GM12878 (cell line): ENCODE data around the gene TRNT1. TPM values are rescaled to one million over a fixed set of nuclear protein-coding genes. Genes with fewer than 3 reads are reported as not detected.

ENCODE experiments used
- EP300 ChIP-seq, 2 experiments: fragments of 150-350 bp in 1 of 2; IDR thresholded peaks; 2 replicates each; pipeline ENCODE4 v1.6.1; 2011 to 2012; ENCODE audit warnings: low read depth in 2 of 2, low read length in 2 of 2, borderline replicate concordance in 1 of 2, improper control_type of control experiment in 1 of 2, inconsistent platforms in 1 of 2; ENCODE audit not compliant: control insufficient read depth in 1 of 2
- KAT2A ChIP-seq: conservative IDR thresholded peaks from 2 replicates; pipeline ENCODE4 v1.6.1; 2011; ENCODE audit warnings: low read depth, low read length; ENCODE audit not compliant: control insufficient read depth
- MAX ChIP-seq: IDR thresholded peaks from 2 replicates; pipeline ENCODE4 v1.6.1; 2012; ENCODE audit warnings: low read depth, low read length, improper control_type of control experiment
- PBX3 ChIP-seq: IDR thresholded peaks from 2 replicates; pipeline ENCODE4 v1.6.1; 2011; ENCODE audit warnings: mild to moderate bottlenecking, low read depth, low read length, moderate library complexity; ENCODE audit not compliant: insufficient replicate concordance
- RAD51 ChIP-seq: fragments of 450-650 bp; IDR thresholded peaks from 2 replicates; pipeline ENCODE4 v1.6.1; 2016; ENCODE audit warnings: moderate library complexity, mild to moderate bottlenecking, inconsistent platforms
- SKIL ChIP-seq: fragments of 450-650 bp; IDR thresholded peaks from 2 replicates; pipeline ENCODE4 v1.6.1; 2017; ENCODE audit warnings: mild to moderate bottlenecking, low read depth, inconsistent platforms; ENCODE audit not compliant: poor library complexity, severe bottlenecking
- ZBTB11 ChIP-seq: fragments of 450-650 bp; formaldehyde crosslinking; IDR thresholded peaks from 2 replicates; pipeline ENCODE4 v1.5.0; 2022; ENCODE audit warnings: mild to moderate bottlenecking, missing genetic modification characterization
- ZNF24 ChIP-seq: fragments of 450-650 bp; IDR thresholded peaks from 2 replicates; pipeline ENCODE4 v1.6.1; 2017; ENCODE audit warnings: antibody characterized with exemption, mild to moderate bottlenecking
- ZNF687 ChIP-seq: fragments of 450-650 bp; IDR thresholded peaks from 2 replicates; pipeline ENCODE4 v1.6.1; 2017; ENCODE audit warnings: mild to moderate bottlenecking, moderate library complexity
- polyA plus RNA-seq, 11 experiments: library from polyadenylated mRNA; depleted of rRNA in 4 of 11; unstranded in 6 of 11; stranded (reverse) in 5 of 11; fragments of >200 nt; fragmentation: Nextera tagmentation in 4 of 11; fragmentation: Illumina TruSeq in 1 of 11; extraction: Ambion mirVana in 4 of 11; extraction: Trizol in 1 of 11; gene quantifications; 1 replicate in 1 of 11; 2 replicates in 10 of 11; pipeline versions ENCODE4 v1.2.1 to v1.2.3, GENCODE V29; 2011 to 2016; ENCODE audit warnings: inconsistent platforms in 2 of 11, missing spikeins in 2 of 11, low read depth in 1 of 11
- total RNA-seq, 4 experiments: library from RNA; depleted of rRNA in 3 of 4; stranded (reverse); fragments of >200 nt in 3 of 4; fragmentation: Illumina TruSeq in 1 of 4; extraction: Trizol in 1 of 4; gene quantifications; 2 replicates each; pipeline versions ENCODE4 v1.2.1 to v1.2.3, GENCODE V29; 2013 to 2021

The TRNT1 gene
- total and polyA plus RNA-seq, 10 of the 15 experiments (the other 5 are each of a cell fraction or from before 2014, with no cell fraction given), result 28.6 to 54.9 (median 36.6) TPM

- no peak for TF ChIP-seq PBX3
- TF ChIP-seq ZBTB11 (CRISPR knock-in tag), result no peak
- no peak for TF ChIP-seq MAX
- TF ChIP-seq SKIL, result no peak
- TF ChIP-seq ZNF24, result no peak
- TF ChIP-seq RAD51, result no peak
- no peak for TF ChIP-seq KAT2A
- no peak for TF ChIP-seq ZNF687
- TF ChIP-seq EP300 (IDR thresholded peaks at IDR 0.05; ENCODE audit: borderline replicate concordance in 1 of 2, control insufficient read depth in 1 of 2, low read depth in 2 of 2, low read length in 2 of 2), result no peak
These were observed 20.9 kb upstream of the TRNT1 start (continued) for GRCh38 chr3:3105815-3106214.
